ENCODE measurements around the gene ANO9. TPM values are rescaled to one million over a fixed set of nuclear protein-coding genes. Genes with fewer than 3 reads are reported as not detected.

The ANO9 gene
- total RNA-seq, 2 donors from 2014 or later: 121 to 129 TPM

DNA sequence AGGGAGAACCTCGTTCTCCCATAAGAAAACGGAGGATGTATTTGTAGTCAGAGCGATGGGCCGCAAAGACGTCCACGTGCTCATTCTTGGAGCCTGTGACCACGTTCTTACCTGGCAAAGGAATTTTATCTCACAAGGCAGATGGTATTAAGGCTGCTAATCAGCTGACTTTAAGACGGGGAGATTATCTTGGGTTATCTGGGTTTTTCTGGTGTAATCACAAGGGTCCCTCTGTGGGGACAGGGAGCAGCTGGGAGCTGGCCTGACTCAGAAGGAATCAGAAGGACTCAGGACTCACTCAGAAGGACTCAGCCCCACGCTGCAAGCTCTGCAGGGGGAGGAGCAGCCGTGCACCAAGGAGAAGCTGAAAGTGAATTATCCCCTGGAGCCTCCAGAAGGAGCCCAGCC, 19.6 kb downstream of the ANO9 start:
- no peaks in the 10 kb centered on the region for H3K9me3 ChIP-seq
- H3K4me1 ChIP-seq: no peaks in the 10 kb centered on the region
- no peak overlapping the region for H3K4me3 ChIP-seq
- H3K27ac ChIP-seq: no peak overlapping the region
- H3K36me3 ChIP-seq: no peaks in the 10 kb centered on the region
- DNase-seq: no peak
- H3K27me3 ChIP-seq: no peaks in the 10 kb centered on the region
- intact Hi-C loops (cut with DNase I): no loop called here
- TF ChIP-seq, protein P1, sequence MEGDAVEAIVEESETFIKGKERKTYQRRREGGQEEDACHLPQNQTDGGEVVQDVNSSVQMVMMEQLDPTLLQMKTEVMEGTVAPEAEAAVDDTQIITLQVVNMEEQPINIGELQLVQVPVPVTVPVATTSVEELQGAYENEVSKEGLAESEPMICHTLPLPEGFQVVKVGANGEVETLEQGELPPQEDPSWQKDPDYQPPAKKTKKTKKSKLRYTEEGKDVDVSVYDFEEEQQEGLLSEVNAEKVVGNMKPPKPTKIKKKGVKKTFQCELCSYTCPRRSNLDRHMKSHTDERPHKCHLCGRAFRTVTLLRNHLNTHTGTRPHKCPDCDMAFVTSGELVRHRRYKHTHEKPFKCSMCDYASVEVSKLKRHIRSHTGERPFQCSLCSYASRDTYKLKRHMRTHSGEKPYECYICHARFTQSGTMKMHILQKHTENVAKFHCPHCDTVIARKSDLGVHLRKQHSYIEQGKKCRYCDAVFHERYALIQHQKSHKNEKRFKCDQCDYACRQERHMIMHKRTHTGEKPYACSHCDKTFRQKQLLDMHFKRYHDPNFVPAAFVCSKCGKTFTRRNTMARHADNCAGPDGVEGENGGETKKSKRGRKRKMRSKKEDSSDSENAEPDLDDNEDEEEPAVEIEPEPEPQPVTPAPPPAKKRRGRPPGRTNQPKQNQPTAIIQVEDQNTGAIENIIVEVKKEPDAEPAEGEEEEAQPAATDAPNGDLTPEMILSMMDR (IDR thresholded peaks at IDR 0.05): no peak
- H3K9ac ChIP-seq (ENCODE audit: low read depth in 2 of 2, low read length in 2 of 2): no peak overlapping the region

DNA sequence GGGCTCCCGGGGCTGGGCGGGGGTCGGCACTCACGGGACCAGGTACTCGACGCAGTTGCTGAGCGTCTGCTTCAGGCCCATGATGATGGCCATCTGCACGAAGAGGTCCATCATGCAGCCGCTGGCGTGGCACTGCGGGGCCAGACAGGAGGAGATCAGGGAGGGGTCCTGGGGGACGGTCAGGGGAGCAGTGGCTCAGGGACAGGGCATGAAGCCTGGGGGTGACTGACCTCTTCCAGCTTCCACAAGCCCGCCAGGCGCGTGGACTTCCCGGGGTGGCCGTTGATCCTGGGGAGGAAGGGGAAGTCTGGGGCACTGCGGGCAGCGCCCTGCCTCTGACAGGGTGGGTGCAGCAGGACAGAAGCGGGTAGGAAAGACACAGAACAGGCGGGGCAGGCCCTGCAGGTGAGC, 20.9 kb downstream of the ANO9 start:
- no peak for DNase-seq
- Histone ChIP-seq H3K9ac (ENCODE audit: low read depth in 2 of 2, low read length in 2 of 2) (no peak overlapping the region), H3K4me3 (no peak overlapping the region), H3K4me1 (peaks cover under 1% of the 10 kb centered on the region), H3K36me3 (no peaks in the 10 kb centered on the region), H3K9me3 (no peaks in the 10 kb centered on the region), H3K27me3 (no peaks in the 10 kb centered on the region), H3K27ac (no peak overlapping the region)
- TF ChIP-seq, protein P1 (IDR thresholded peaks at IDR 0.05): no peak
- intact Hi-C loops (cut with DNase I): no loop called here

DNA sequence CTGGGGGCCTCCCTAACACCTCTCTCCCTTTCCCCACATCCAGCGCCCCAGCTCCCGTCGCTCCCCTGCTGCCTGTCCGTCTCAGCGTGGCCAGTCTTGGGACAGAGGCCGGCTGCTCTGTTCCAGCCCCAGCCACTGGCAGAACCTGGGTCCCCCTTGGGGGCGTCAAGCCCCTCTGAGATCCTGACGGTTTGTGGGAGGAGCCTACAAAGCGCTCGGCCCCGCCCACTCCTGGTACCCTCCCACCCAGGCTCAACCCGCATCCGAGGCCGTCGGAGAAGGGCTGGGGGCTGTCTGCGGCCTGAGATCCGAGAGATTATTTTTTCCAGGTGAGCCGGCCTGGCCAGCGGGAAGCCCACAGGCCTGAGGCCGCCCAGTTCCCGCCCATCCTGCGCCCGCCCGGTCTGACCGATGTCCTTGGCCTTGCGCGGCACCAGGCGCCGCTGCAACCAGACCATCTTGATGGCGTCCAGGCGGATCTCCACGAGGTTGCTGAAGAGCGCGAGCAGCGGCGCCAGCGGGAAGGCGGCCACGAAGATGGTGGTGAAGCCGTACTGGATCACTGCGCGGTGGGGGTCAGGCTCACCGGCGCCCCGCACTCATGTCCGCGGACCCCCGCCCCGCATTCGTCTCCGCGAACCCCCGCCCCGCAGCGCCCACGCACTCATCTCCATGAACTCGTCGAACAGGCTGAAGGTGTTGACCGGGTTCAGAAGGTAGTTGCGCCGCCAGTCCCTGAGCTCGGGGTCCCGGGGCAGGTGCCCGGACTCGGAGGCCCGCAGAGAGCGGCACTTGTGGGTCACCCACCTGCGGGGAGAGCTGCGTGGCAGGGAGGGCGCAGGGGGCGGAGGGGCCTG, 21.5 kb downstream of the ANO9 start:
- Histone ChIP-seq H3K4me3 (no peak overlapping the region), H3K36me3 (no peaks in the 10 kb centered on the region), H3K27ac (no peak overlapping the region), H3K9me3 (no peaks in the 10 kb centered on the region), H3K4me1 (peaks cover 5% of the 10 kb centered on the region), H3K27me3 (no peaks in the 10 kb centered on the region), H3K9ac (ENCODE audit: low read depth in 2 of 2, low read length in 2 of 2) (no peak overlapping the region)
- DNase-seq: no peak
- TF ChIP-seq, protein P1 (IDR thresholded peaks at IDR 0.05): no peak
- intact Hi-C loops (cut with DNase I): no loop called here

GRCh38 chr11:419248-420005, 22.4 kb downstream of the ANO9 start:
- Histone ChIP-seq H3K4me3 (no peak overlapping the region), H3K4me1 (peaks cover 5% of the 10 kb centered on the region), H3K9me3 (no peaks in the 10 kb centered on the region), H3K27me3 (no peaks in the 10 kb centered on the region), H3K36me3 (no peaks in the 10 kb centered on the region), H3K27ac (no peak overlapping the region), H3K9ac (ENCODE audit: low read depth in 2 of 2, low read length in 2 of 2) (no peak overlapping the region)
- TF ChIP-seq, protein P1 (IDR thresholded peaks at IDR 0.05): no peak
- no peak for DNase-seq
- intact Hi-C loops (cut with DNase I): no loop called here

- Histone ChIP-seq H3K9ac (ENCODE audit: low read depth in 2 of 2, low read length in 2 of 2) (no peak overlapping the region), H3K27me3 (no peaks in the 10 kb centered on the region), H3K36me3 (no peaks in the 10 kb centered on the region), H3K9me3 (no peaks in the 10 kb centered on the region), H3K4me1 (peaks cover 5% of the 10 kb centered on the region), H3K27ac (no peak overlapping the region), H3K4me3 (no peak overlapping the region)
- intact Hi-C loops (cut with DNase I): no loop called here
- TF ChIP-seq, protein P1 (IDR thresholded peaks at IDR 0.05): no peak
- DNase-seq: no peak
Measured at GRCh38 chr11:418343-419247, 23.2 kb downstream of the ANO9 start.

Measured in colonic mucosa (tissue), 4 donors.